Panc1 (cell line): ENCODE data around the gene TAX1BP1. TPM values are rescaled to one million over a fixed set of nuclear protein-coding genes. Genes with fewer than 3 reads are reported as not detected.

ENCODE experiments used
- ATAC-seq: fragments of 200-7000 bp; cut with Tn5 transposase; 2 replicates; pipeline ENCODE4 v1.9.1; 2020; ENCODE audit warnings: mild to moderate bottlenecking, moderate library complexity
- BruUV-seq: library from RNA; stranded (reverse); fragments of 400-500 nt; replicated peaks from 2 replicates; lab custom pipeline; 2021; lab: Mats Ljungman, UMichigan
- CTCF ChIA-PET: fragments of 300-600 bp; sonication (Branson Sonifier 250); formaldehyde crosslinking; loops from one replicate; lab custom pipeline; 2022; ENCODE audit warnings: antibody characterized with exemption; lab: Charles Lee
- POLR2A ChIA-PET: fragments of 300-600 bp; sonication (Branson Sonifier 250); formaldehyde crosslinking; loops from one replicate; lab custom pipeline; 2022; ENCODE audit warnings: antibody characterized with exemption; lab: Charles Lee
- DNase-seq: peaks from one replicate; pipeline ENCODE4 v3.0.0-alpha.2; 2010; ENCODE audit warnings: low read depth, low spot score
- H3K27ac ChIP-seq: 2 replicates; pipeline ENCODE4 v1.5.1; 2011; ENCODE audit warnings: mild to moderate bottlenecking, low read length, inconsistent platforms
- H3K27me3 ChIP-seq: fragments of 200-500 bp; sonication (Bioruptor generic); 2 replicates; pipeline ENCODE4 v1.6.0; 2014; ENCODE audit warnings: low read length, inconsistent platforms; ENCODE audit not compliant: control insufficient read depth, insufficient read depth
- H3K36me3 ChIP-seq: fragments of 200-500 bp; sonication (Bioruptor generic); 2 replicates; pipeline ENCODE4 v1.5.1; 2014; ENCODE audit warnings: inconsistent platforms, mild to moderate bottlenecking, low read length, moderate library complexity; ENCODE audit not compliant: control insufficient read depth, insufficient read depth
- H3K4me1 ChIP-seq: 2 replicates; pipeline ENCODE4 v1.5.1; 2011; ENCODE audit warnings: inconsistent platforms, mild to moderate bottlenecking, low read length, moderate library complexity; ENCODE audit not compliant: control insufficient read depth, insufficient read depth
- H3K4me3 ChIP-seq, 2 experiments: 2 replicates each; pipeline ENCODE4 v1.5.1; 2011 to 2012; ENCODE audit warnings: low read depth in 2 of 2, low read length in 2 of 2, mild to moderate bottlenecking in 2 of 2, inconsistent platforms in 1 of 2, moderate library complexity in 1 of 2
- H3K9me3 ChIP-seq: fragments of 200-500 bp; sonication (Bioruptor generic); 2 replicates; pipeline ENCODE4 v1.5.1; 2014; ENCODE audit warnings: low read depth, mild to moderate bottlenecking, inconsistent platforms, low read length, moderate library complexity; ENCODE audit not compliant: control insufficient read depth, insufficient read depth
- POLR2AphosphoS5 ChIP-seq: IDR thresholded peaks from 2 replicates; pipeline ENCODE4 v1.6.1; 2012; ENCODE audit warnings: mild to moderate bottlenecking, low read depth, low read length, moderate library complexity
- SIN3A ChIP-seq: IDR thresholded peaks from 2 replicates; pipeline ENCODE4 v1.6.1; 2012; ENCODE audit warnings: low read depth, mild to moderate bottlenecking, low read length, moderate library complexity, borderline replicate concordance; ENCODE audit not compliant: insufficient read depth
- TCF7L2 ChIP-seq: IDR thresholded peaks from 2 replicates; pipeline ENCODE4 v1.6.1; 2011; ENCODE audit warnings: mild to moderate bottlenecking, low read depth, low read length, inconsistent platforms
- in situ Hi-C: cut with HindIII; loops from 2 replicates; pipeline ENCODE4 v1.10.0; 2016; ENCODE audit warnings: low sequenced_read_pairs, low pct_unique_long_range_greater_than_20kb
- intact Hi-C: fragments of 100-400 bp; cut with micrococcal nuclease; formaldehyde crosslinking; loops from one replicate; pipeline ENCODE4 v1.10.0; 2022; ENCODE audit not compliant: unreplicated experiment
- total RNA-seq: library from RNA; stranded (reverse); gene quantifications from one replicate; pipeline ENCODE4 v1.2.1, GENCODE V29; 2021; ENCODE audit not compliant: unreplicated experiment
- TF ChIP-seq, protein P1 (sequence below), 2 experiments: IDR thresholded peaks; 2 replicates each; pipeline ENCODE4 v1.6.1; 2011 to 2012; ENCODE audit warnings: low read depth in 2 of 2, control low read depth in 1 of 2, low read length in 1 of 2, mild to moderate bottlenecking in 1 of 2, moderate library complexity in 1 of 2; ENCODE audit not compliant: insufficient read depth in 1 of 2
- TF ChIP-seq, protein P2 (sequence below): fragments of 450-650 bp; IDR thresholded peaks from 2 replicates; pipeline ENCODE4 v1.5.1; 2017; ENCODE audit warnings: mild to moderate bottlenecking

TAX1BP1 gene
- total RNA-seq, 1 experiment from 2014 or later = 125 TPM

DNA sequence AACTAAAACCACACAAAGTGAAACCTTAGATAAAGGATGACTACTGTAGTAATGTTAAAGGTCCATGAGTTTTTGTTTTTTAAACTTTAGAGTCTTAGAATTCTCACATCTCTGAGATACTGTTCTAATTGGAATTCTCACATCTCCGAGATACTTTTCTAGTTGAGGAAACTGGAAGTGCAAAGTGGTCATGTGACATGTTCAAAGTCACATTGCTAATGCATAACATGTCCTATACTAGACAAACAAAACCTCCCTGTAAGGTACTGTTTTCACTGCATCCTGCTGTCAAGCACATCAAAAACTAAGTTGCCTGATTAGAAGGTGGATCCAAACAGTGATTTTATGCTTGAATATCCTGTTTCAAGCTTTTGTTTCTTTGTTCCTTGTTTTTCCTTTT, 13.9 kb downstream of the TAX1BP1 start:
- DNase-seq (no peak), ATAC-seq (no peak)
- Histone ChIP-seq H3K36me3 (peaks cover 55% of the 10 kb centered on the region), H3K27ac (no peak overlapping the region), H3K9me3 (no peaks in the 10 kb centered on the region), H3K4me3 (no peak overlapping the region), H3K27me3 (no peaks in the 10 kb centered on the region), H3K4me1 (0 out of 2 replicates have a peak, but pooled peaks cover 3% of the 10 kb centered on the region)
- intact Hi-C loops = no loop called here
- POLR2A ChIA-PET = no interaction called here
- BruUV-seq = no TSS peak
- CTCF ChIA-PET = no interaction called here
- in situ Hi-C loops = no loop called here
- TF ChIP-seq, protein P1, sequence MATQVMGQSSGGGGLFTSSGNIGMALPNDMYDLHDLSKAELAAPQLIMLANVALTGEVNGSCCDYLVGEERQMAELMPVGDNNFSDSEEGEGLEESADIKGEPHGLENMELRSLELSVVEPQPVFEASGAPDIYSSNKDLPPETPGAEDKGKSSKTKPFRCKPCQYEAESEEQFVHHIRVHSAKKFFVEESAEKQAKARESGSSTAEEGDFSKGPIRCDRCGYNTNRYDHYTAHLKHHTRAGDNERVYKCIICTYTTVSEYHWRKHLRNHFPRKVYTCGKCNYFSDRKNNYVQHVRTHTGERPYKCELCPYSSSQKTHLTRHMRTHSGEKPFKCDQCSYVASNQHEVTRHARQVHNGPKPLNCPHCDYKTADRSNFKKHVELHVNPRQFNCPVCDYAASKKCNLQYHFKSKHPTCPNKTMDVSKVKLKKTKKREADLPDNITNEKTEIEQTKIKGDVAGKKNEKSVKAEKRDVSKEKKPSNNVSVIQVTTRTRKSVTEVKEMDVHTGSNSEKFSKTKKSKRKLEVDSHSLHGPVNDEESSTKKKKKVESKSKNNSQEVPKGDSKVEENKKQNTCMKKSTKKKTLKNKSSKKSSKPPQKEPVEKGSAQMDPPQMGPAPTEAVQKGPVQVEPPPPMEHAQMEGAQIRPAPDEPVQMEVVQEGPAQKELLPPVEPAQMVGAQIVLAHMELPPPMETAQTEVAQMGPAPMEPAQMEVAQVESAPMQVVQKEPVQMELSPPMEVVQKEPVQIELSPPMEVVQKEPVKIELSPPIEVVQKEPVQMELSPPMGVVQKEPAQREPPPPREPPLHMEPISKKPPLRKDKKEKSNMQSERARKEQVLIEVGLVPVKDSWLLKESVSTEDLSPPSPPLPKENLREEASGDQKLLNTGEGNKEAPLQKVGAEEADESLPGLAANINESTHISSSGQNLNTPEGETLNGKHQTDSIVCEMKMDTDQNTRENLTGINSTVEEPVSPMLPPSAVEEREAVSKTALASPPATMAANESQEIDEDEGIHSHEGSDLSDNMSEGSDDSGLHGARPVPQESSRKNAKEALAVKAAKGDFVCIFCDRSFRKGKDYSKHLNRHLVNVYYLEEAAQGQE (IDR thresholded peaks at IDR 0.05; ENCODE audit: insufficient read depth in 1 of 2, low read depth in 2 of 2, low read length in 1 of 2) = no peak
- TF ChIP-seq POLR2AphosphoS5 (no peak), SIN3A (no peak), TCF7L2 (no peak)
- TF ChIP-seq, protein P2, sequence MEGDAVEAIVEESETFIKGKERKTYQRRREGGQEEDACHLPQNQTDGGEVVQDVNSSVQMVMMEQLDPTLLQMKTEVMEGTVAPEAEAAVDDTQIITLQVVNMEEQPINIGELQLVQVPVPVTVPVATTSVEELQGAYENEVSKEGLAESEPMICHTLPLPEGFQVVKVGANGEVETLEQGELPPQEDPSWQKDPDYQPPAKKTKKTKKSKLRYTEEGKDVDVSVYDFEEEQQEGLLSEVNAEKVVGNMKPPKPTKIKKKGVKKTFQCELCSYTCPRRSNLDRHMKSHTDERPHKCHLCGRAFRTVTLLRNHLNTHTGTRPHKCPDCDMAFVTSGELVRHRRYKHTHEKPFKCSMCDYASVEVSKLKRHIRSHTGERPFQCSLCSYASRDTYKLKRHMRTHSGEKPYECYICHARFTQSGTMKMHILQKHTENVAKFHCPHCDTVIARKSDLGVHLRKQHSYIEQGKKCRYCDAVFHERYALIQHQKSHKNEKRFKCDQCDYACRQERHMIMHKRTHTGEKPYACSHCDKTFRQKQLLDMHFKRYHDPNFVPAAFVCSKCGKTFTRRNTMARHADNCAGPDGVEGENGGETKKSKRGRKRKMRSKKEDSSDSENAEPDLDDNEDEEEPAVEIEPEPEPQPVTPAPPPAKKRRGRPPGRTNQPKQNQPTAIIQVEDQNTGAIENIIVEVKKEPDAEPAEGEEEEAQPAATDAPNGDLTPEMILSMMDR = no peak

DNA sequence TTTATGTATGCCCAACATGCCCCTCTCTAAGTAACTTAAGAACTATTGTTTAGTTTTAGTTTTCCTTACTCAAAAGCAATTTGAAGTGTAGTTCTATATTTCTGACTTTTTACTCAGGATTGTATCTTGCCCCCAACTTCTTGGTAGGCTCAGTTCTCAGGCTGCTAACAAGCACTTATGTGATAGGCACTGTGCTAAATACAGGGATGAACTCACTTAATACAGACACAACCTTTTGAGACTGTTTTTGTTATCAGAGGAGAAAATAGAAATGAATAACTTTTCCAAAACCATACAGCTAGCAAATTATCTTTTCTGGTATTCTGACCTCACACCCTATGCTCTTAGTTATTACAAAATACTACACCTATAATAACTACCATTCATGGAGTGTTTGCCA, 16.3 kb downstream of the TAX1BP1 start:
- POLR2A ChIA-PET = no interaction called here
- BruUV-seq = no TSS peak
- in situ Hi-C loops (no loop called here), intact Hi-C loops (no loop called here)
- H3K36me3 ChIP-seq = peaks cover 38% of the 10 kb centered on the region
- no peak overlapping the region for H3K27ac ChIP-seq
- no peak for TF ChIP-seq POLR2AphosphoS5
- TF ChIP-seq SIN3A = no peak
- no peak for TF ChIP-seq TCF7L2
- TF ChIP-seq, protein P2 = no peak
- TF ChIP-seq, protein P1 (IDR thresholded peaks at IDR 0.05; ENCODE audit: insufficient read depth in 1 of 2, low read depth in 2 of 2, low read length in 1 of 2) = no peak
- no peak for DNase-seq
- no peak for ATAC-seq
- no peak overlapping the region for H3K4me3 ChIP-seq
- 0 out of 2 replicates have a peak, but pooled peaks cover 3% of the 10 kb centered on the region for H3K4me1 ChIP-seq
- CTCF ChIA-PET = no interaction called here
- no peaks in the 10 kb centered on the region for H3K27me3 ChIP-seq
- no peaks in the 10 kb centered on the region for H3K9me3 ChIP-seq
